Kidney tubule cell (primary cell): ENCODE data around the gene KDM7A.
"Not testable (repeated sequence)": the region's sequence is repeated elsewhere in the genome, so short reads cannot be mapped to it uniquely, and the experiment has no call there.

Experiments
- DNase-seq: peaks from one replicate; pipeline ENCODE4 v3.0.0-alpha.2; 2018; ENCODE audit warnings: low spot score

Gene KDM7A

GRCh38 chr7:140200061-140200989, 23.5 kb upstream of the KDM7A start:
- no peak for DNase-seq

GRCh38 chr7:140197938-140198337, 21.2 kb upstream of the KDM7A start:
- DNase-seq, result no peak

GRCh38 chr7:140197218-140197890, 20.6 kb upstream of the KDM7A start:
- no peak for DNase-seq

GRCh38 chr7:140196361-140197217, 19.8 kb upstream of the KDM7A start:
- peak; percentile 33 for DNase-seq

- DNase-seq, result no peak
These were observed 19.1 kb upstream of the KDM7A start for GRCh38 chr7:140195859-140196258.

- DNase-seq, result no peak
These were observed 15.8 kb upstream of the KDM7A start for GRCh38 chr7:140192620-140193019.

GRCh38 chr7:140192176-140192575, 15.4 kb upstream of the KDM7A start:
- no peak for DNase-seq

GRCh38 chr7:140190588-140190987, 13.8 kb upstream of the KDM7A start:
- no peak for DNase-seq

- DNase-seq, result no peak
These were observed 13.1 kb upstream of the KDM7A start for GRCh38 chr7:140189917-140190316.

GRCh38 chr7:140182917-140183316, 6.1 kb upstream of the KDM7A start:
- DNase-seq, result no peak

- no peak for DNase-seq
These were observed 2.6 kb upstream of the KDM7A start for GRCh38 chr7:140179339-140179738.

- no peak for DNase-seq
These were observed 571 bp downstream of the KDM7A start for GRCh38 chr7:140176122-140176701.

- DNase-seq, result peak; percentile 94
These were observed 1.3 kb downstream of the KDM7A start for GRCh38 chr7:140175221-140176121.

- no peak for DNase-seq
These were observed 2.6 kb downstream of the KDM7A start for GRCh38 chr7:140174217-140174616.

GRCh38 chr7:140170375-140170774, 6.4 kb downstream of the KDM7A start:
- no peak for DNase-seq

- DNase-seq, result no peak
These were observed 8.0 kb downstream of the KDM7A start for GRCh38 chr7:140168816-140169215.

- peak; percentile 69 for DNase-seq
These were observed 11.4 kb downstream of the KDM7A start for GRCh38 chr7:140165422-140165821.

- not testable (repeated sequence) for DNase-seq
These were observed 14.7 kb downstream of the KDM7A start for GRCh38 chr7:140162081-140162480.

GRCh38 chr7:140161047-140161446, 15.7 kb downstream of the KDM7A start:
- no peak for DNase-seq

GRCh38 chr7:140160308-140160707, 16.5 kb downstream of the KDM7A start:
- DNase-seq, result no peak

- DNase-seq, result peak; percentile 29
These were observed 17.3 kb downstream of the KDM7A start for GRCh38 chr7:140159497-140159896.
